ENCODE results near the gene JCAD. TPM values are rescaled to one million over a fixed set of nuclear protein-coding genes. Genes with fewer than 3 reads are reported as not detected.

The JCAD gene
- polyA plus RNA-seq, 1 of the 3 experiments (the other 2 are of a cell fraction), result 19.0 TPM

- TF ChIP-seq MEF2A (IDR thresholded peaks at IDR 0.05; ENCODE audit: borderline replicate concordance, low read depth) (no peak), IRF3 (IDR thresholded peaks at IDR 0.05; ENCODE audit: low read depth, low read length) (no peak)
- no peaks in the 10 kb centered on the region for H3K79me2 ChIP-seq (ENCODE audit: insufficient read depth)
- no peaks in the 10 kb centered on the region for H4K20me1 ChIP-seq (ENCODE audit: insufficient read depth)
- H3K9me3 ChIP-seq, result no peaks in the 10 kb centered on the region
- DNase-seq, result no peak
- POLR2A ChIA-PET, result no interaction called here
- H3K27ac ChIP-seq (ENCODE audit: low read depth in 2 of 2, low read length in 1 of 2), result no peak overlapping the region
- H2AFZ ChIP-seq (ENCODE audit: low read depth), result no peak overlapping the region
- CTCF ChIA-PET, result no interaction called here
- H3F3A ChIP-seq (replicated peaks; ENCODE audit: insufficient read depth), result no peaks in the 10 kb centered on the region
- WGBS (ENCODE audit: low lambda C conversion rate), result 91% methylated on average over 4 of the region's 4 CpGs
- no peak overlapping the region for H3K4me2 ChIP-seq
- H3K9ac ChIP-seq, result no peak overlapping the region
- H3K4me3 ChIP-seq (ENCODE audit: low read depth in 2 of 2, low read length in 1 of 2), result no peak overlapping the region
- H3K36me3 ChIP-seq (replicated peaks in 1 of 2; ENCODE audit: control insufficient read depth in 1 of 2, insufficient read depth in 2 of 2, low read length in 1 of 2), result no peaks in the 10 kb centered on the region
- H3K4me1 ChIP-seq (ENCODE audit: control insufficient read depth in 1 of 2, insufficient read depth in 2 of 2, low read depth in 1 of 2, low read length in 1 of 2), result peaks cover 4 to 6% of the 10 kb centered on the region in 2 experiments; a peak in 1 of 4 replicates
- no peaks in the 10 kb centered on the region for H3K9me2 ChIP-seq
- no peaks in the 10 kb centered on the region for H3K27me3 ChIP-seq (ENCODE audit: insufficient read depth)
Observed at GRCh38 chr10:29992914-29993313, 66.5 kb downstream of the JCAD start.

- Histone ChIP-seq H3K4me3 (ENCODE audit: low read depth in 2 of 2, low read length in 1 of 2) (no peak overlapping the region), H3K36me3 (replicated peaks in 1 of 2; ENCODE audit: control insufficient read depth in 1 of 2, insufficient read depth in 2 of 2, low read length in 1 of 2) (no peaks in the 10 kb centered on the region), H3K27ac (ENCODE audit: low read depth in 2 of 2, low read length in 1 of 2) (no peak overlapping the region), H3F3A (replicated peaks; ENCODE audit: insufficient read depth) (no peaks in the 10 kb centered on the region), H4K20me1 (ENCODE audit: insufficient read depth) (no peaks in the 10 kb centered on the region), H3K9ac (no peak overlapping the region), H3K9me3 (no peaks in the 10 kb centered on the region), H3K27me3 (ENCODE audit: insufficient read depth) (no peaks in the 10 kb centered on the region), H3K4me1 (ENCODE audit: control insufficient read depth in 1 of 2, insufficient read depth in 2 of 2, low read depth in 1 of 2, low read length in 1 of 2) (peaks cover 0 to under 1% of the 10 kb centered on the region in 2 experiments; a peak in 1 of 4 replicates), H3K79me2 (ENCODE audit: insufficient read depth) (no peaks in the 10 kb centered on the region), H3K4me2 (no peak overlapping the region), H2AFZ (ENCODE audit: low read depth) (no peak overlapping the region), H3K9me2 (no peaks in the 10 kb centered on the region)
- 81% methylated on average over 3 of the region's 3 CpGs for WGBS (ENCODE audit: low lambda C conversion rate)
- DNase-seq, result no peak
- CTCF ChIA-PET, result interaction anchor here (0.6 kb wide), 1 partner anchor 14 kb away, joined by 3 read pairs; no protein-coding TSS in a partner anchor
- POLR2A ChIA-PET, result no interaction called here
- no peak for TF ChIP-seq FOSL2 (IDR thresholded peaks at IDR 0.05; ENCODE audit: borderline replicate concordance, low read depth)
- TF ChIP-seq SMC3 (IDR thresholded peaks at IDR 0.05; ENCODE audit: low read depth, low read length), result no peak
- no peak for TF ChIP-seq EZH2phosphoT487 (IDR thresholded peaks at IDR 0.05; ENCODE audit: borderline replicate concordance, low read depth)
- TF ChIP-seq GABPA (IDR thresholded peaks at IDR 0.05; ENCODE audit: low read depth), result no peak
- TF ChIP-seq RAD21 (IDR thresholded peaks at IDR 0.05; ENCODE audit: low read length), result no peak
- no peak for TF ChIP-seq MAX (IDR thresholded peaks at IDR 0.05; ENCODE audit: low read depth)
- TF ChIP-seq SIN3A (IDR thresholded peaks at IDR 0.05; ENCODE audit: borderline replicate concordance, low read depth, low read length), result no peak
- TF ChIP-seq ZBTB33 (IDR thresholded peaks at IDR 0.05; ENCODE audit: borderline replicate concordance, low read depth), result no peak
- TF ChIP-seq MXI1 (IDR thresholded peaks at IDR 0.05; ENCODE audit: low read depth, low read length), result no peak
- no peak for TF ChIP-seq NFIC (IDR thresholded peaks at IDR 0.05; ENCODE audit: borderline replicate concordance)
- no peak for TF ChIP-seq YY1 (IDR thresholded peaks at IDR 0.05; ENCODE audit: low read depth)
- no peak for TF ChIP-seq POLR2AphosphoS5 (IDR thresholded peaks at IDR 0.05; ENCODE audit: low read depth, low read length)
- no peak for TF ChIP-seq CTCF (IDR thresholded peaks at IDR 0.05)
- no peak for TF ChIP-seq RCOR1 (IDR thresholded peaks at IDR 0.05; ENCODE audit: low read length)
- TF ChIP-seq GATA2 (CRISPR knock-in tag; IDR thresholded peaks at IDR 0.05), result no peak
- no peak for TF ChIP-seq JUND (IDR thresholded peaks at IDR 0.05)
Observed at GRCh38 chr10:29991382-29991781, 68.0 kb downstream of the JCAD start.
